SU-DHL-6 (cell line): ENCODE measurements around the gene CNTNAP4.

ENCODE experiments used
- CTCF ChIP-seq: fragments of 200-600 bp; sonication (generic); IDR thresholded peaks from one replicate; pipeline ENCODE4 v1.5.1; 2017; ENCODE audit warnings: antibody characterized with exemption, mild to moderate bottlenecking, low read length, moderate library complexity; ENCODE audit not compliant: insufficient read depth, poor library complexity, severe bottlenecking
- EZH2phosphoT487 ChIP-seq: fragments of 200-600 bp; sonication (generic), shearing (Covaris generic); conservative IDR thresholded peaks from 2 replicates; pipeline ENCODE4 v1.6.1; 2018; ENCODE audit warnings: mild to moderate bottlenecking, antibody characterized with exemption, low read length, moderate library complexity, mixed read lengths

- TF ChIP-seq CTCF (no peak), EZH2phosphoT487 (no peak)
Observed at GRCh38 chr16:76444832-76445231, 167.6 kb downstream of the CNTNAP4 start.
